Activated effector memory CD4-positive, alpha-beta T cell treated with Interleukin-2 at 50 U/mL for 16 hours (primary cell): ENCODE measurements around the gene PRKG1.
"Not testable (repeated sequence)": the region's sequence is repeated elsewhere in the genome, so short reads cannot be mapped to it uniquely, and the experiment has no call there.

Source experiments
- DNase-seq: peaks from one replicate; pipeline ENCODE4 v3.0.0-alpha.2; 2020

Gene PRKG1

GRCh38 chr10:52108236-52108635, 1033.9 kb downstream of the PRKG1 start:
- no peak for DNase-seq

- DNase-seq: no peak
These were observed 1036.3 kb downstream of the PRKG1 start for GRCh38 chr10:52110576-52110975.

- DNase-seq: no peak
These were observed 1037.0 kb downstream of the PRKG1 start for GRCh38 chr10:52111101-52111891.

- DNase-seq: no peak
These were observed 1041.5 kb downstream of the PRKG1 start for GRCh38 chr10:52115823-52116222.

GRCh38 chr10:52119507-52119906, 1045.2 kb downstream of the PRKG1 start:
- DNase-seq: no peak

- no peak for DNase-seq
These were observed 1047.4 kb downstream of the PRKG1 start for GRCh38 chr10:52121688-52122087.

GRCh38 chr10:52128056-52128683, 1053.9 kb downstream of the PRKG1 start:
- DNase-seq: no peak

GRCh38 chr10:52129410-52130178, 1055.3 kb downstream of the PRKG1 start:
- DNase-seq: no peak

GRCh38 chr10:52135101-52135500, 1060.8 kb downstream of the PRKG1 start:
- DNase-seq: no peak

- DNase-seq: no peak
These were observed 1062.6 kb downstream of the PRKG1 start for GRCh38 chr10:52136921-52137320.

- no peak for DNase-seq
These were observed 1069.1 kb downstream of the PRKG1 start for GRCh38 chr10:52143338-52143737.

GRCh38 chr10:52145636-52146035, 1071.3 kb downstream of the PRKG1 start:
- DNase-seq: no peak

GRCh38 chr10:52146766-52147165, 1072.5 kb downstream of the PRKG1 start:
- DNase-seq: no peak

- DNase-seq: no peak
These were observed 1096.5 kb downstream of the PRKG1 start for GRCh38 chr10:52170776-52171175.

GRCh38 chr10:52172581-52172980, 1098.3 kb downstream of the PRKG1 start:
- no peak for DNase-seq

GRCh38 chr10:52185256-52185655, 1111.0 kb downstream of the PRKG1 start:
- DNase-seq: no peak

GRCh38 chr10:52187521-52188258, 1113.4 kb downstream of the PRKG1 start:
- DNase-seq: no peak

GRCh38 chr10:52191049-52191448, 1116.8 kb downstream of the PRKG1 start:
- DNase-seq: no peak

GRCh38 chr10:52194191-52194590, 1119.9 kb downstream of the PRKG1 start:
- DNase-seq: no peak

GRCh38 chr10:52194716-52195115, 1120.4 kb downstream of the PRKG1 start:
- no peak for DNase-seq

GRCh38 chr10:52197098-52197497, 1122.8 kb downstream of the PRKG1 start:
- no peak for DNase-seq

- DNase-seq: no peak
These were observed 1124.3 kb downstream of the PRKG1 start for GRCh38 chr10:52198540-52198939.

- DNase-seq: not testable (repeated sequence)
These were observed 1130.6 kb downstream of the PRKG1 start for GRCh38 chr10:52204906-52205305.
